GM18520 (cell line): ENCODE measurements around the gene ADAMTS6.
A peak's percentile ranks its signal among the peaks of the same experiment; 100 is the strongest.
"Not testable (repeated sequence)": the region's sequence is repeated elsewhere in the genome, so short reads cannot be mapped to it uniquely, and the experiment has no call there.

ENCODE experiments used
- ATAC-seq: cut with Tn5 transposase; IDR thresholded peaks from one replicate; pipeline ENCODE4 v1.9.1; 2021; ENCODE audit not compliant: unreplicated experiment

ADAMTS6 gene

GRCh38 chr5:65203746-65204145 is 278.0 kb downstream of the ADAMTS6 start:
- ATAC-seq, result no peak

DNA sequence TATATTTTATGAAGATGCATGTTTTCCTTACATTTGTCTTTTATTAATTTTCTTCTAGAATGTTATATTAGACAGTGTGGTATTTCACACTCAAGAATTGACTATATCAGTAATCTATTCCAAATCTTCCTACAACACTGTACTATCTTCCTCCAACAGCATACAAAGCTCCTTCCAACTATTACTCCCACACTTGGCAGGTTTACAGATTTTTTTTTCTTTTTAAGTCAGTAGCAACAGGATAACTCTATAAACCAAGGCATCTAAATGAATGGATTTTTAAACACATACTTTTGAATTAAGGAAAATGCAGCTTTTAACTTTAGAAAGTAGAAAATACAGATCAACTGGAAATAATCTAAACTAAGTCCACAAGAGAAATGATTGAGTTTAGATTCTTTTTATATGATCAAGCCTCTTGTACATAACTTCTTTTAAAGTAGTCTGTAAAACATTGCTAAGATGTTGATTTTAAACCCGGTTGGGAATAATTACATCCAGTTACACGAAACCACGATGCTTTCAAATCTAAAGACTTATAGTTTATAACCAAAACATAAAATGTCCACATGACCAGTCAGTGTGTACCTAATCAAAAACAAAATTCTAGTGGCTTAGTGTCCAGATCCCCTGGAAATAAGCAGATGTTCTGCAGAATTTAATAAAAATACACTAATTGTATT is 281.6 kb downstream of the ADAMTS6 start:
- no peak for ATAC-seq

GRCh38 chr5:65198456-65199120 is 283.1 kb downstream of the ADAMTS6 start:
- no peak for ATAC-seq

DNA sequence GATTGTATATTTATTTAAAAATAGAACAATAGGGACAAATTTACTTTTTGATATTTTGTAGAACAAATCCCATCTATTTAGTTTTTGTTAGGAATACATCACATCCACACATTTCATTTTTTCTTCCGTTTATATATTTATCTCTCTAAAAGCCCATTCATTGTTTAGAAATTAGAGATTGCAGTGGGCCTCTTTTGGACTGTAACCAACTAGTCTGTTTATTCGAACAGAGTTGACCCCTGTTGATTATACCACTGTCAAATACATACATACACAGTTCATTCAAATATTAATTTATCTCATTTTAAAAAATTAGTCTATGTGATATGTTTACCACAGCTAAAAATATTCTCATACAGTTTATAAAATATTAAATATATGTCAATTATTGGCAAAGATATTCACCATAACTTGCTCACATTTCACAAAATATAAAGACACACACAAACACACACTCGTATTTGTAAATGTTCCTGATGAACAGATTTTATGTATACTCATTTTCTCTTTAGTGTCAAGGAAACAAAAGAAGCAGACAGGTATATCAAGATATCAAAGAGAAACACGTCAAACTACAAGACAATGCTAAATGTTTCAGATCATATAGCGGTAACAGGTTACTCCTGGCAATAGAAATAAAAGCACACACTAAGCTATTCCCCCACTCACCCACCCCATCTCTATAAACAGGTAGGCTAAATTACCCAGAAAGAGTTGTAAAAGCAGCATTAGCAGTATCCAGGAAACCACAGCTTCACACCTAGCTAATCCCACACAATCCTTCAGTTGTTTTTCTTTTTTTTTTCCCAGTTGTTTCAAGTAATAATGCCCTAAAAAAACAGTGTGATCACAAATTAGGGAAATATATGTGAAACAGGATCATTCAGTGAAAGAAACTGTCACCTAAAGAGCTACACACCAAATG is 283.9 kb downstream of the ADAMTS6 start:
- ATAC-seq, result no peak

DNA sequence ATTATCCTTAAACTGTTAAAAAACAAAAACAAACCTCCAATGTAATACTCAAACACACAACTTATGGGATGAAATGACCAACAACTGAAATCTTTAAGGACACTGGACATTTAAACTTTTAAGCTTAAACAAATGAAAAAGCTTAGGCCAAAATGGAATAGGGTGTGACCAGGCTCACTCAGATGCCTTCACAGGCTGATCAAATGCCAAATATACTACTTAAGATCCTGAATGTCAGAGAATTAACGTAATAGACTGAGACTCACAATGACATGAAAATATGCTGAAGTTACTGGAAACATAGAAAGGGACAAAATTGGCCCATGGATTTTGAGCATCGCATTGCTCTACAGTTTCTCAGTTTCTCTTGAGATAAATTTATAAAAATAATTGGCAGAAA is 286.8 kb downstream of the ADAMTS6 start:
- no peak for ATAC-seq

GRCh38 chr5:65192331-65192730 is 289.4 kb downstream of the ADAMTS6 start:
- no peak for ATAC-seq

- no peak for ATAC-seq
Observed at GRCh38 chr5:65191554-65192135, 290.1 kb downstream of the ADAMTS6 start.

DNA sequence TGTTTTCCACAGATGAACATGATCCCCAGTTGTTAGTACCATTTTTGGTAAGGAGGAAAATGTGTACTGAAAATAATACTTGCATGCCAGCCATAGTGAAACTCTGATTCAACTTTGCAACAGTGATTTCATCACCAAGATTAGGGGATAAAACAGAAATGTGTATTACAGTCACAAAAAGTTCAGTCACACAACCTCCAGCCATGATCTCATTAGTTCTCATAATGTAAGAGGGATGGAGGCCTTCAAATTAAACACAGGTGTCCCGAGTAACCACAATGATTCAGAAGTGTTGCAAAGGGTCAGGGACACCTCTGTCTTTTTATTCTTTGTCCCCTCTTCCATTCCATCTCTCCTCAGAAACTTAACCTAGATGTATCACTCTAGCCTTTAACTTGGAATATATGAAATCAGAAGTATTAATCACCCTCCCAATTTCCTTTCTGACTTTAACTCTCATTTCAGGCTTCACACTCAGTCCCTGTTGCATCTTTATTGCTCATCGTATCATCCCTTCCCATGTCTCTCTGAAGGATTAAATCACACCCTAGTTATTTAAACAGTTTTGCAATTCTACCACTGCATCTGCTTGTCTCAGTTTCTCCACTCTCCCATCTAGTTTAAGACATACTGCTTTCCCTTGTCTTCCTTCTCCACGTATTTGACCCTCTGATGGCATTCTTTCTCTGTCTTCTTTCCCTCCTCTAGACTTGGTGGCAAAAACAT is 291.2 kb downstream of the ADAMTS6 start:
- peak; percentile 77 for ATAC-seq

GRCh38 chr5:65186646-65187227 is 295.0 kb downstream of the ADAMTS6 start:
- ATAC-seq, result no peak

DNA sequence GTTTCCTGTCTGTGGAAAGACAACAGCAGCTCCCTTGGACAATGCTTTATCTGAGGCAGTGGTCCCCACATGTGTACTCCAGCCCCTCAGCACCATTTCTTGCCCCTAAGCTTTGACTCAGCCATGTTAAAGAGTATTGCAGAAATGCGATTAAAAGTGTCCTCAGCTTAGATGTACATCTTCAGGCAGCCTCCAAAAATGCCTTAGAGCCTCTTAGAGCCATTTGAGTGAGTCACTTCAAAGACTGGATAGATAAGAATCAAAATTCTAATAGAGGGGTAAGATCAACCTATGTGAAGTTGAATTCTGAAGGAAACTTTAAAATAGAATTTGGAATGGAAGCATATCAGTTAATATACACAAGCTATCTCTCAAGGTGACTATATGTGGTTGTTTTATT is 296.3 kb downstream of the ADAMTS6 start:
- ATAC-seq, result no peak

DNA sequence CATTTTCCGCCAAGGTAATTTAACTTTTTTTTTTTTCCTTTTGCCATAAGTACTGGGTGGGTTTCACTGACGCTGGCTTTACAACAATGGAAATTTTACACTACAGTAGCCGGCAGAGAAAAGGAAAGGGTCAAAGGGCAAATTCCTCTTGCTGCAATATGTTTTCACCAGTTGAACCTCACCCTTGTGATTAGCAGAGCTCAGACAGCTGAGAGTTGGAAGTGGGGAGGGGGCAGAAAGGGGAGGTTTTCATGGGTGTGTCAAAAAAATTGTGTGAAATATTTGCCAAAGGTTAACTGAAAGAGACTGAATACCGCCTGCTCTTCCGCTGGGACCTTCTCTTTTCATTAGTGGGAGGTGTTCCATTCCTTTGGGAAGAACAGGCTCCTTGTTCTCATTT is 296.9 kb downstream of the ADAMTS6 start:
- ATAC-seq, result no peak

DNA sequence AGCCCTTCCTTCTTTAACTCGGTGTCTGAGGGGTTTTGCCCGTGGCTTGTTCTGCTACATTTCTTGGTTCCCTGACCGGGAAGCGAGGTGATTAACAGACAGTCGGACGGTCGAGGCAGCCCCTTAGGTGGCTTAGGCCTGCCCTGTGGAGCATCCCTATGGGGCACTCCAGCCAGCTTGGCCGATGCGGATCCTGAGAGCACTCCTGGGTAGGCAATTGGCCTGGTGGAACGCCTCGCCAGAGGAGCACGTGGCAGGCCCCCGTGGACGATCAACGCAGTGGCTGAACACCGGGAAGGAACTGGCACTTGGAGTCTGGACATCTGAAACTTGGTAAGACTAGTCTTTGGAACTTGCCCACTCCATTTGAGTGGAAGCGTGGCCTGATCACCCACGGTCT is 307.5 kb downstream of the ADAMTS6 start:
- ATAC-seq, result not testable (repeated sequence)

DNA sequence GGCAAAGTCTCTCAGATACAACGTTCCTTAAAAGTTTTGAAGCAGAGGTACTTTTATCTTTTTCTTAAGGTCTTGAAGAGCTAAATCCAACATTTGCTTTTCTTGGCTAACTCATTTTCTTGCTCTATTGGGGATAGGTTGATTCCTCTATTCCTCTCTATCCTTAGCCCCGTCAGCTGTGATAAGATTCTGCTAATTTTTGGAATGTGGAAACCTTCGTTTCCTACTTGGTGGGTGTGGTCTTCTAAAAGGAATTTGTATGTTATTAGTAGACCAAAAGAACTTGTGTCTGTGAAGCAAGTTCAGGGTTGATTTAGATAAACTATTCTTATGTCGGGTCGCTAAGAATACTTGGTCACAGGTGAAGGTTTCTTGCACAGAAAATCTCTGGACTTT is 308.6 kb downstream of the ADAMTS6 start:
- no peak for ATAC-seq

GRCh38 chr5:65172486-65173129 is 309.1 kb downstream of the ADAMTS6 start:
- ATAC-seq, result peak; percentile 98

DNA sequence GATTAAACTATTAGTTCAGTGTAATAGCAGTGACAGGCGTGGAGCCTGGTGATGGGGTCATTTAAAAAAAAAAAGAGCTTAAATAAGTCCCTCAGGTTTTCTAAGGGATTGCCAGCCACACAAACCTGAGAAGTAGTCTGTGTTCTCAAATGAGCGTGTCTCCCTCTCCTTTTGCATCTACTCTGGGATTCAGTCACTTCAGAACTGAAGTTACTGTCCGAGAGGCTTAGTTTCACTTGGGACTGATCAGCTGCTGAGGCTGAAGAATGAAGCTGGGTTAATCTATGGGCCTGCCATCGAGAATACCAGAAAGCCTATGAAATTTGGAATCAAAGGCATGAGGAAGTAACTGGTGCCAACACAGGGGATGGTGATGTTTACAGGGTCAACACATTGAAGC is 310.1 kb downstream of the ADAMTS6 start:
- no peak for ATAC-seq

DNA sequence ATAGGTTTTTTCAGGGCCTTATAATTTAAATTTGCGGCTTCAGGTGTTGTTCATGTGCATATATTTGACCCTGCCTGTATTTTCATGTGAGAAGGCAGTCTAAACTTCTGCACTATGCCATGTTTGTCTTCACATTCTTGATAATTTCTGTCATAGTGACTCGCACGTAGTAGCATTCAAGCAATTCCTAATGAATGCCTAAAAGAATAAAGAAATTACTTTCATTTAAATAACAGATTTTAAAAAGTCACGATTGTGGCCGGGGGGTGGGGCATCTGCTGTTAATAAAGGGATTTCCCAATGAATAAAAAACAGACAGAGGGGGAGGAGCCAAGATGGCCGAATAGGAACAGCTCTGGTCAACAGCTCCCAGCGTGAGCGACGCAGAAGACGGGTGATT is 318.0 kb downstream of the ADAMTS6 start:
- no peak for ATAC-seq

GRCh38 chr5:65161655-65162054 is 320.1 kb downstream of the ADAMTS6 start:
- no peak for ATAC-seq

DNA sequence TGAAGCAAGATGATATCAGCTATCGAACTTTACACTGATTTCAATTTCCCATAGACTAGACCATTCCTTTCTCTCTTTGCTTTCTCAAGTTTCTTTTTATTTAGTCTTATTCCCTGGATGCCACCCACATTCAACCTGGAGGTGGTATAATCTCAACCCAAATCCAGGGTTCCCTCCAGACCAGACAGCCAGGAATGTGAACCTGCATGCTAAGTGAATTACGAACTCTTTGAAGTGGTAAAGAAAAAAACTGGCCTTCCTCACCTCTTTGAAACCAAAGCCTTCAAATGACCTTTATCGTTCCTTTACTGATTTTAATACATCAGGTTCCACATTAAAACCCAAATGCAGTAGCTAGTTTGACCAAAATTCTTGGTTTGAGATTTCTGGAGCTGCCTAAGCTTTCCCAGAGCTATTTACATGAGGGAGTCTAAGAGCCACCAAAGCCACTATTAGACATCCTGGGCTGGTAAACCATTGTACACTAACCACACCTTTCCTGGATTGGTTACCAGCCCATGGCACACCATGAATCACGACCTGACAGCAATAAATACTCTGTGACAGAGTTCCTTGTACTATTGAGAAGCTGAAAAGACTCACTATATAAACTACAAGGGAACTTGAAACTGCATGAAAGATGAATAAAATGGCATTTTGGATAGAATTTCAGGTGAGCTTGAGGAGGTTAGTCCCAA is 323.7 kb downstream of the ADAMTS6 start:
- no peak for ATAC-seq

GRCh38 chr5:65156933-65157332 is 324.8 kb downstream of the ADAMTS6 start:
- ATAC-seq, result no peak
